ENCODE measurements around the gene CCDC102A. TPM values are rescaled to one million over a fixed set of nuclear protein-coding genes. Genes with fewer than 3 reads are reported as not detected.
A peak's percentile ranks its signal among the peaks of the same experiment; 100 is the strongest.

Gene CCDC102A
- total RNA-seq, 1 donor from 2014 or later = 27.2 TPM

GRCh38 chr16:57489229-57489628 lies 47.1 kb downstream of the CCDC102A start:
- Mint-ChIP-seq H3K9me3 (ENCODE audit: low read depth) (no peaks in the 10 kb centered on the region), H3K27me3 (ENCODE audit: low read depth) (peaks cover 7% of the 10 kb centered on the region), H3K27ac (ENCODE audit: unreplicated experiment) (no peak overlapping the region), H3K4me3 (ENCODE audit: unreplicated experiment) (no peak overlapping the region), H3K36me3 (ENCODE audit: low read depth) (no peaks in the 10 kb centered on the region), H3K4me1 (ENCODE audit: low read depth) (peaks cover 25% of the 10 kb centered on the region)
- no peak for DNase-seq (ENCODE audit: low spot score)
- TF ChIP-seq, protein P1, sequence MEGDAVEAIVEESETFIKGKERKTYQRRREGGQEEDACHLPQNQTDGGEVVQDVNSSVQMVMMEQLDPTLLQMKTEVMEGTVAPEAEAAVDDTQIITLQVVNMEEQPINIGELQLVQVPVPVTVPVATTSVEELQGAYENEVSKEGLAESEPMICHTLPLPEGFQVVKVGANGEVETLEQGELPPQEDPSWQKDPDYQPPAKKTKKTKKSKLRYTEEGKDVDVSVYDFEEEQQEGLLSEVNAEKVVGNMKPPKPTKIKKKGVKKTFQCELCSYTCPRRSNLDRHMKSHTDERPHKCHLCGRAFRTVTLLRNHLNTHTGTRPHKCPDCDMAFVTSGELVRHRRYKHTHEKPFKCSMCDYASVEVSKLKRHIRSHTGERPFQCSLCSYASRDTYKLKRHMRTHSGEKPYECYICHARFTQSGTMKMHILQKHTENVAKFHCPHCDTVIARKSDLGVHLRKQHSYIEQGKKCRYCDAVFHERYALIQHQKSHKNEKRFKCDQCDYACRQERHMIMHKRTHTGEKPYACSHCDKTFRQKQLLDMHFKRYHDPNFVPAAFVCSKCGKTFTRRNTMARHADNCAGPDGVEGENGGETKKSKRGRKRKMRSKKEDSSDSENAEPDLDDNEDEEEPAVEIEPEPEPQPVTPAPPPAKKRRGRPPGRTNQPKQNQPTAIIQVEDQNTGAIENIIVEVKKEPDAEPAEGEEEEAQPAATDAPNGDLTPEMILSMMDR (IDR thresholded peaks at IDR 0.05) = no peak

- Mint-ChIP-seq H3K4me1 (ENCODE audit: low read depth) (peaks cover 25% of the 10 kb centered on the region), H3K4me3 (ENCODE audit: unreplicated experiment) (peak overlapping the region; percentile 73), H3K9me3 (ENCODE audit: low read depth) (no peaks in the 10 kb centered on the region), H3K27me3 (ENCODE audit: low read depth) (peaks cover 6% of the 10 kb centered on the region), H3K27ac (ENCODE audit: unreplicated experiment) (no peak overlapping the region), H3K36me3 (ENCODE audit: low read depth) (no peaks in the 10 kb centered on the region)
- no peak for DNase-seq (ENCODE audit: low spot score)
- TF ChIP-seq, protein P1 (IDR thresholded peaks at IDR 0.05) = no peak
Observed at GRCh38 chr16:57486858-57487834, 49.2 kb downstream of the CCDC102A start.

DNA sequence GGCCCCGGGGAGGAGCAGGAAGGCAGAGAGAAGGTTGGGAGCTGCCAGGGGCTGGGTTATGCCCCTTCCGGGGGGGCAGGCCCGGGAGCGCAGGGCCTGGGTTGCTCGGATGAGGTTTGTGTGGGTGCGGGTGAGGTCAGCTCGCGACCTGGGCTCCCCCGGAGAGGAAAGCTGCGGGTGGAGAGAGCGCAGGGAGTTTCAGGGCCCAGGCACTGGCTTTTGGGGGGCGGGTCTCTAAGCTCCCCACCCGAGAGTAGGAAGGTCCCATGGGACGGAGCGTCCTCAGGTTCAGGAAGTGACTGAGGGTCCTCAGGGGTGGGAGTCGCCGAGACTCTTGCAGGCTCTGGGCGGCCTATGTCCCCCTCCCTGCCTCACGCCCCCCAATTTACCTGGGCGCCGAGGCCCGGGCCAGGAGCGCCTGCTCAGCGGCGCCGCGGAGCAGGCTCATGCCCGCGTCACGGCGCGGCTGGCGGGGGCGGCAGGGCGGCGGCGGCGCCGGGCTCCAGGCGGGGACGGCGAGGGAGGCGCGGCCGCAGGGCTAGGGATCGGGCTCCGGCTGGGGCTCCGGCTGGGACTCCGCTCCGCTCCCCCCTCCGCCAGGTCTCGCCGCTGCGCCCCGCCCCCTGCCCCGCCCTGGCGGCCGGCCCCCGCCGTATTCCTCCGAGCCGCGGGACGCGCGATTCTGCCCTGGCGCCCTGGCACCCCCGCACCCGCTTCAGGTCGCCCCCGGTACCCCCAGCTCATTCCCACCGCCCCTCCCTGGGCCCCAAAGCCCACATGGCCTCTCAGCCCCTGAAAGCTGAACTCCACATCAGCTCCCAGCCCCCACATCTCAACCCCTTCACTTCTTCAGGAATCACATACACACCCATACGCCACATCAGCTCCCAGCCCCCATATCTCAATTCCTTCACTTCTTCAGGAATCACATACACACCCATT lies 50.2 kb downstream of the CCDC102A start, which contains the start of gene DOK4:
DOK4 (minus strand) TSS at position 578 of the 942 bp plus-strand sequence. CDS start 6,986 bp downstream, outside the sequence.
- Mint-ChIP-seq H3K4me3 (ENCODE audit: unreplicated experiment) (peak within 1 kb of the TSS; percentile 83), H3K36me3 (ENCODE audit: low read depth) (no peaks in the 10 kb centered on the region), H3K9me3 (ENCODE audit: low read depth) (no peaks in the 10 kb centered on the region), H3K27me3 (ENCODE audit: low read depth) (no peaks in the 10 kb centered on the region), H3K4me1 (ENCODE audit: low read depth) (peaks cover 25% of the 10 kb centered on the region), H3K27ac (ENCODE audit: unreplicated experiment) (peak within 1 kb of the TSS; percentile 63)
- TF ChIP-seq, protein P1 (IDR thresholded peaks at IDR 0.05) = no peak
- DNase-seq (ENCODE audit: low spot score) = peak; percentile 92

- Mint-ChIP-seq H3K27me3 (ENCODE audit: low read depth) (no peaks in the 10 kb centered on the region), H3K27ac (ENCODE audit: unreplicated experiment) (peak overlapping the region; percentile 63), H3K9me3 (ENCODE audit: low read depth) (no peaks in the 10 kb centered on the region), H3K4me3 (ENCODE audit: unreplicated experiment) (peak overlapping the region; percentile 83), H3K4me1 (ENCODE audit: low read depth) (peaks cover 28% of the 10 kb centered on the region), H3K36me3 (ENCODE audit: low read depth) (no peaks in the 10 kb centered on the region)
- no peak for DNase-seq (ENCODE audit: low spot score)
- TF ChIP-seq, protein P1 (IDR thresholded peaks at IDR 0.05) = no peak
Observed at GRCh38 chr16:57485091-57485915, 51.1 kb downstream of the CCDC102A start.
